HepG2 (cell line): ENCODE data around the gene CA14. TPM values are rescaled to one million over a fixed set of nuclear protein-coding genes. Genes with fewer than 3 reads are reported as not detected.

ENCODE experiments used
- ELF4 ChIP-seq: sonication (generic); formaldehyde crosslinking; IDR thresholded peaks from 2 replicates; pipeline ENCODE4 v1.5.0; 2020; ENCODE audit warnings: missing genetic modification reagents, mild to moderate bottlenecking, moderate library complexity, borderline replicate concordance
- PHF20 ChIP-seq: sonication (generic); formaldehyde crosslinking; IDR thresholded peaks from 2 replicates; pipeline ENCODE4 v1.5.0; 2020; ENCODE audit warnings: mild to moderate bottlenecking, missing genetic modification reagents
- PRMT3 ChIP-seq: sonication (generic); formaldehyde crosslinking; IDR thresholded peaks from 2 replicates; pipeline ENCODE4 v1.8.1; 2022; ENCODE audit warnings: low read depth, mild to moderate bottlenecking, moderate library complexity, missing genetic modification reagents, borderline replicate concordance
- TRIM24 ChIP-seq: sonication (generic); formaldehyde crosslinking; IDR thresholded peaks from 2 replicates; pipeline ENCODE4 v1.8.0; 2022; ENCODE audit warnings: mild to moderate bottlenecking, missing genetic modification reagents
- ZC3H4 ChIP-seq: sonication (generic); formaldehyde crosslinking; IDR thresholded peaks from 2 replicates; pipeline ENCODE4 v1.4.0; 2020; ENCODE audit warnings: missing genetic modification reagents, borderline replicate concordance
- ZMYM2 ChIP-seq: sonication (generic); formaldehyde crosslinking; IDR thresholded peaks from 2 replicates; pipeline ENCODE4 v1.8.0; 2022; ENCODE audit warnings: mild to moderate bottlenecking, missing genetic modification reagents
- ZNF263 ChIP-seq: sonication (generic); formaldehyde crosslinking; IDR thresholded peaks from 2 replicates; pipeline ENCODE4 v1.4.0; 2020; ENCODE audit warnings: missing genetic modification reagents
- ZNF598 ChIP-seq: sonication (generic); formaldehyde crosslinking; IDR thresholded peaks from 2 replicates; pipeline ENCODE4 v1.5.1; 2020; ENCODE audit warnings: mild to moderate bottlenecking, missing genetic modification reagents, borderline replicate concordance
- ZNF781 ChIP-seq: sonication (generic); formaldehyde crosslinking; IDR thresholded peaks from 2 replicates; pipeline ENCODE4 v1.5.1; 2020; ENCODE audit warnings: borderline replicate concordance, mild to moderate bottlenecking, missing genetic modification reagents; ENCODE audit errors: not compliant biosample characterization
- ZNF816 ChIP-seq: sonication (generic); formaldehyde crosslinking; IDR thresholded peaks from 2 replicates; pipeline ENCODE4 v1.8.0; 2022; ENCODE audit warnings: missing genetic modification reagents, mild to moderate bottlenecking, borderline replicate concordance
- polyA plus RNA-seq, 8 experiments: library from polyadenylated mRNA; depleted of rRNA in 3 of 8; stranded (reverse) in 7 of 8; unstranded in 1 of 8; fragments of >200 nt; fragmentation: Illumina TruSeq in 4 of 8; extraction: Trizol in 4 of 8; gene quantifications; 2 replicates each; pipeline versions ENCODE4 v1.2.1 to v1.2.3, GENCODE V29; 2011 to 2016; ENCODE audit warnings: low read depth in 4 of 8, missing spikeins in 1 of 8, mixed read lengths in 1 of 8; ENCODE audit not compliant: insufficient read depth in 1 of 8
- total RNA-seq, 5 experiments: library from RNA; depleted of rRNA; stranded (reverse); fragments of >200 nt; fragmentation: Illumina TruSeq; extraction: Trizol; gene quantifications; 2 replicates each; pipeline ENCODE4 v1.2.3, GENCODE V29; 2016; ENCODE audit warnings: low read depth in 1 of 5
- TF ChIP-seq, protein P1 (sequence below): sonication (generic); formaldehyde crosslinking; IDR thresholded peaks from 2 replicates; pipeline ENCODE4 v1.8.0; 2022; ENCODE audit warnings: missing genetic modification reagents, mild to moderate bottlenecking, moderate library complexity, borderline replicate concordance
- TF ChIP-seq, protein P2 (sequence below): IDR thresholded peaks from 2 replicates; pipeline ENCODE4 v1.6.1; 2012; ENCODE audit warnings: inconsistent platforms
- TF ChIP-seq, protein P3 (sequence below): IDR thresholded peaks from 2 replicates; pipeline ENCODE4 v1.6.1; 2016; ENCODE audit warnings: low read depth
- TF ChIP-seq, protein P4 (sequence below): IDR thresholded peaks from 2 replicates; pipeline ENCODE4 v1.6.1; 2016; ENCODE audit warnings: control low read depth
- TF ChIP-seq, protein P5 (sequence below): sonication (generic); formaldehyde crosslinking; IDR thresholded peaks from 2 replicates; pipeline ENCODE4 v1.4.0; 2020; ENCODE audit warnings: mild to moderate bottlenecking, missing genetic modification reagents
- TF ChIP-seq, protein P6 (sequence below): sonication (generic); formaldehyde crosslinking; IDR thresholded peaks from 2 replicates; pipeline ENCODE4 v1.4.0; 2020; ENCODE audit warnings: missing genetic modification reagents, borderline replicate concordance

CA14 gene
- total and polyA plus RNA-seq, 2 of the 13 experiments (the other 11 are each of a cell fraction or from before 2014, with no cell fraction given) = 2.4 to 8.5 TPM

DNA sequence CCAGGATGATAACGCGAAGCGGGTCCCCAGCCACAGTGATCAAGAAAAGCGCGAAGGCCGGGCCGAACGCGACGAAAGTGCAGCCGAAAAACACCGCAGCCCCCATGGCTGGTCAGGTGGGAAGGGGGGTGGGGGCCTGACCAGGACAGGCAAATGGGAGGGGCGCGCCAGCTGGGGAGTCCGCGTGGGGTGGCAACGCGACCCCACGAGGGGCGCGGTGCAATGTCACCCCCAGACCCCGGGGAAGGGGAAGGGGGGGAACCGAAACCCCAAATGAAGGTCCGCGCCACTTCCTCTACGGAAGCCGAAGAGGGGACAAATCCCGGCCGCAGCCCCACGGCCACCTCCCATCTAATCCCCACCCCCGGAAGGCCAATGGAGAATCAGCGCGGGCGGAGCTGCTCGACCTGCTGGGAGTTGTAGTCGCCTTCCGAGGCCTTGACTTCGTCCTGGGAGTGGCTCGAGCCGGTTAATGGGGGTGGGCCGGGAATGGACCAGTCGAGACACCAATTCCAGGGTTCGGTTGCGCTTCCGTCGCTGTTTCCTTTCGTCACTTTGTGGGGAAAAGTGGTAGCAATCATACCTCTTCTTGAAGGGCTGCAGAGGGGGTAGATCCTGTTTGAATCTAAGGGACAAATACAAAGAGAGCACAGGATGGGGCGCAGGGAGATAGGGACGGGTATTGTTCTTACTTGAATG, 11.3 kb downstream of the CA14 start, which contains the start of gene APH1A (continued):
- TF ChIP-seq ZNF781 (CRISPR knock-in tag) = no peak
- TF ChIP-seq PRMT3 (CRISPR knock-in tag) = no peak
- 0 out of 2 replicates have a peak, but pooled peaks have one; percentile 30 for TF ChIP-seq ZNF263
- no peak for TF ChIP-seq TRIM24 (CRISPR knock-in tag)
- TF ChIP-seq, protein P1, sequence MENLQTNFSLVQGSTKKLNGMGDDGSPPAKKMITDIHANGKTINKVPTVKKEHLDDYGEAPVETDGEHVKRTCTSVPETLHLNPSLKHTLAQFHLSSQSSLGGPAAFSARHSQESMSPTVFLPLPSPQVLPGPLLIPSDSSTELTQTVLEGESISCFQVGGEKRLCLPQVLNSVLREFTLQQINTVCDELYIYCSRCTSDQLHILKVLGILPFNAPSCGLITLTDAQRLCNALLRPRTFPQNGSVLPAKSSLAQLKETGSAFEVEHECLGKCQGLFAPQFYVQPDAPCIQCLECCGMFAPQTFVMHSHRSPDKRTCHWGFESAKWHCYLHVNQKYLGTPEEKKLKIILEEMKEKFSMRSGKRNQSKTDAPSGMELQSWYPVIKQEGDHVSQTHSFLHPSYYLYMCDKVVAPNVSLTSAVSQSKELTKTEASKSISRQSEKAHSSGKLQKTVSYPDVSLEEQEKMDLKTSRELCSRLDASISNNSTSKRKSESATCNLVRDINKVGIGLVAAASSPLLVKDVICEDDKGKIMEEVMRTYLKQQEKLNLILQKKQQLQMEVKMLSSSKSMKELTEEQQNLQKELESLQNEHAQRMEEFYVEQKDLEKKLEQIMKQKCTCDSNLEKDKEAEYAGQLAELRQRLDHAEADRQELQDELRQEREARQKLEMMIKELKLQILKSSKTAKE = no peak
- TF ChIP-seq, protein P2, sequence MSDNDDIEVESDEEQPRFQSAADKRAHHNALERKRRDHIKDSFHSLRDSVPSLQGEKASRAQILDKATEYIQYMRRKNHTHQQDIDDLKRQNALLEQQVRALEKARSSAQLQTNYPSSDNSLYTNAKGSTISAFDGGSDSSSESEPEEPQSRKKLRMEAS = peak; percentile 65
- no peak for TF ChIP-seq ZC3H4 (CRISPR knock-in tag)
- TF ChIP-seq, protein P3, sequence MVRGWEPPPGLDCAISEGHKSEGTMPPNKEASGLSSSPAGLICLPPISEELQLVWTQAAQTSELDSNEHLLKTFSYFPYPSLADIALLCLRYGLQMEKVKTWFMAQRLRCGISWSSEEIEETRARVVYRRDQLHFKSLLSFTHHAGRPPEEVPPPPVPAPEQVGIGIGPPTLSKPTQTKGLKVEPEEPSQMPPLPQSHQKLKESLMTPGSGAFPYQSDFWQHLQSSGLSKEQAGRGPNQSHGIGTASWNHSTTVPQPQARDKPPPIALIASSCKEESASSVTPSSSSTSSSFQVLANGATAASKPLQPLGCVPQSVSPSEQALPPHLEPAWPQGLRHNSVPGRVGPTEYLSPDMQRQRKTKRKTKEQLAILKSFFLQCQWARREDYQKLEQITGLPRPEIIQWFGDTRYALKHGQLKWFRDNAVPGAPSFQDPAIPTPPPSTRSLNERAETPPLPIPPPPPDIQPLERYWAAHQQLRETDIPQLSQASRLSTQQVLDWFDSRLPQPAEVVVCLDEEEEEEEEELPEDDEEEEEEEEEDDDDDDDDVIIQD (CRISPR knock-in tag) = no peak
- TF ChIP-seq, protein P4, sequence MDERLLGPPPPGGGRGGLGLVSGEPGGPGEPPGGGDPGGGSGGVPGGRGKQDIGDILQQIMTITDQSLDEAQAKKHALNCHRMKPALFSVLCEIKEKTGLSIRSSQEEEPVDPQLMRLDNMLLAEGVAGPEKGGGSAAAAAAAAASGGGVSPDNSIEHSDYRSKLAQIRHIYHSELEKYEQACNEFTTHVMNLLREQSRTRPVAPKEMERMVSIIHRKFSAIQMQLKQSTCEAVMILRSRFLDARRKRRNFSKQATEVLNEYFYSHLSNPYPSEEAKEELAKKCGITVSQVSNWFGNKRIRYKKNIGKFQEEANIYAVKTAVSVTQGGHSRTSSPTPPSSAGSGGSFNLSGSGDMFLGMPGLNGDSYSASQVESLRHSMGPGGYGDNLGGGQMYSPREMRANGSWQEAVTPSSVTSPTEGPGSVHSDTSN (CRISPR knock-in tag) = no peak
- no peak for TF ChIP-seq ZNF598
- peak; percentile 76 for TF ChIP-seq ELF4
- TF ChIP-seq, protein P5, sequence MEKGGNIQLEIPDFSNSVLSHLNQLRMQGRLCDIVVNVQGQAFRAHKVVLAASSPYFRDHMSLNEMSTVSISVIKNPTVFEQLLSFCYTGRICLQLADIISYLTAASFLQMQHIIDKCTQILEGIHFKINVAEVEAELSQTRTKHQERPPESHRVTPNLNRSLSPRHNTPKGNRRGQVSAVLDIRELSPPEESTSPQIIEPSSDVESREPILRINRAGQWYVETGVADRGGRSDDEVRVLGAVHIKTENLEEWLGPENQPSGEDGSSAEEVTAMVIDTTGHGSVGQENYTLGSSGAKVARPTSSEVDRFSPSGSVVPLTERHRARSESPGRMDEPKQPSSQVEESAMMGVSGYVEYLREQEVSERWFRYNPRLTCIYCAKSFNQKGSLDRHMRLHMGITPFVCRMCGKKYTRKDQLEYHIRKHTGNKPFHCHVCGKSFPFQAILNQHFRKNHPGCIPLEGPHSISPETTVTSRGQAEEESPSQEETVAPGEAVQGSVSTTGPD (CRISPR knock-in tag) = no peak
- TF ChIP-seq ZMYM2 (CRISPR knock-in tag) = no peak
- peak; percentile 79 for TF ChIP-seq PHF20
- TF ChIP-seq, protein P6, sequence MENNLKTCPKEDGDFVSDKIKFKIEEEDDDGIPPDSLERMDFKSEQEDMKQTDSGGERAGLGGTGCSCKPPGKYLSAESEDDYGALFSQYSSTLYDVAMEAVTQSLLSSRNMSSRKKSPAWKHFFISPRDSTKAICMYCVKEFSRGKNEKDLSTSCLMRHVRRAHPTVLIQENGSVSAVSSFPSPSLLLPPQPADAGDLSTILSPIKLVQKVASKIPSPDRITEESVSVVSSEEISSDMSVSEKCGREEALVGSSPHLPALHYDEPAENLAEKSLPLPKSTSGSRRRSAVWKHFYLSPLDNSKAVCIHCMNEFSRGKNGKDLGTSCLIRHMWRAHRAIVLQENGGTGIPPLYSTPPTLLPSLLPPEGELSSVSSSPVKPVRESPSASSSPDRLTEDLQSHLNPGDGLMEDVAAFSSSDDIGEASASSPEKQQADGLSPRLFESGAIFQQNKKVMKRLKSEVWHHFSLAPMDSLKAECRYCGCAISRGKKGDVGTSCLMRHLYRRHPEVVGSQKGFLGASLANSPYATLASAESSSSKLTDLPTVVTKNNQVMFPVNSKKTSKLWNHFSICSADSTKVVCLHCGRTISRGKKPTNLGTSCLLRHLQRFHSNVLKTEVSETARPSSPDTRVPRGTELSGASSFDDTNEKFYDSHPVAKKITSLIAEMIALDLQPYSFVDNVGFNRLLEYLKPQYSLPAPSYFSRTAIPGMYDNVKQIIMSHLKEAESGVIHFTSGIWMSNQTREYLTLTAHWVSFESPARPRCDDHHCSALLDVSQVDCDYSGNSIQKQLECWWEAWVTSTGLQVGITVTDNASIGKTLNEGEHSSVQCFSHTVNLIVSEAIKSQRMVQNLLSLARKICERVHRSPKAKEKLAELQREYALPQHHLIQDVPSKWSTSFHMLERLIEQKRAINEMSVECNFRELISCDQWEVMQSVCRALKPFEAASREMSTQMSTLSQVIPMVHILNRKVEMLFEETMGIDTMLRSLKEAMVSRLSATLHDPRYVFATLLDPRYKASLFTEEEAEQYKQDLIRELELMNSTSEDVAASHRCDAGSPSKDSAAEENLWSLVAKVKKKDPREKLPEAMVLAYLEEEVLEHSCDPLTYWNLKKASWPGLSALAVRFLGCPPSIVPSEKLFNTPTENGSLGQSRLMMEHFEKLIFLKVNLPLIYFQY (CRISPR knock-in tag) = no peak
- no peak for TF ChIP-seq ZNF816 (CRISPR knock-in tag)
